GM19324 (cell line): ENCODE data around the gene E4F1.

Experiments used
- ATAC-seq: cut with Tn5 transposase; IDR thresholded peaks from one replicate; pipeline ENCODE4 v1.9.1; 2021; ENCODE audit warnings: mild to moderate bottlenecking, moderate library complexity; ENCODE audit not compliant: unreplicated experiment, low FRiP score

E4F1 gene

DNA sequence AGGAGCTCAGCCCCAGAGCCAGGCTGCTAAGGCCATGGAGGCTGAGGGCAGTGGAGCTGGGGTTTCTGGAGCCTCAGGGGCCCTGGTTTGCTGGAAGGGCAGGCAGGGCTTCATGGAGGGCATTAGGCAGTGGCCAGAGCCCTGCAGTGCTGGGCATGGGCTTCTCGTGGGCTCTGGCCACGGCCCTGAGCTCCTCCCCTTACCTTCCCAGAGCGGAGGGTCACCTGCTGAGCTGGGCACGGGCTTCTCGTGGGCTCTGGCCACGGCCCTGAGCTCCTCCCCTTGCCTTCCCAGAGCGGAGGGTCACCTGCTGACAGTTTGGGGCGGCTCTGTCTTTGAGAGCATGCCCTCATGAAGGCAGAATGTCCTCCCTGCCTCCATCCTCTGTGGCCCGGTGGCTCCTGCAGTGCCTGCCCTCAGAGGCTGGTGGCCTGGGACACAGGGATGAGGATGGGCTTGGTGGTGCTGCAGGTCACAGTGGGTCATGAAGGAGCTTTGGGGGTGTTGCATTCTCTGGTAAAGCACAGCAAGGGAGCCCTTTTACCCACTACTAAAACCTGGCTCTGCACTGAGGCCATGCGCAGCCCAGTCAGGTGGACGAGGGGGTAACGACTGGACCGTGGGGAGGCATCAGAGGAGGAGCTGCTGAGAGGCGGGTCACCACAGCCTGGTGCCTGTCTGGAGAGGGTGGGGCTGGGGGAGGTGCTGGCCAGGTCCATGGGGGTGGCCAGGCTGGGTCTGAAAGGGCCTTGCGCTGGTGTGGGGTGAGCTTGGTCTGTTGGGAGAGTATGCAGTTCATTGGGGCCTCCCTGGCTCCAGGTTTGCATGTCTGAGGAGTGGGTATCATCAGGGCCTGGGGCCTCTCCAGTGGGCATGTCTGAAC, 47.4 kb downstream of the E4F1 start:
- no peak for ATAC-seq

DNA sequence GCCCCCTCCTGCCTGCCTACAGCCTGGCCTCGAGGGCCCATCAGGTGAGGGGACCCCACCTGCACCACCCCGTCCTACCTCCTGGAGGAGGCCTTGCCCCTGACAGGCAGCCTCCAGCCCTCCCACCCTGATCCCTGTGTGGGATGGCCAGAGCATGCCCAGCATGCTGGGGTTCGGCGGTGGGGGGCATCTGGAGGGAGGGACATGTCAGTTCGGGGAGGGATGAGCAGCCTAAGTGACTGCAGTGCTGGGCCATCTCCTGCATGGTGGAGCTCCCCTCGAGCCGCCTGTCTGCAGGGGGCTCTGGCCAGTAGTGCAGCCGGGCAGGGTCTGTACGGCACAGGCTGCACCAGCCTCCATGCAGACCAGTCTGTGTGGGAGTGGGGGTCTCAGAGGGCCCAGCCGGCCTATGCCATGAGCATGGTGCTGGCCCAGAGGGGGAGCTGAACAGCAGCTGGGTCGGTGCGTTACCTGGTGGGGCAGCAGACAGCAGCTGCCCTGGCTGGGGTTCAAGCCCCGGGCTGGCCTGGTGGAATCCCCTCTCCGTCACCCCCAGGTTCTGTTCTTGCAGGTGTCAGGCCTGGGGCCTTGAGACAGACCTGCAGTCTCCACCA, 48.6 kb downstream of the E4F1 start:
- no peak for ATAC-seq

DNA sequence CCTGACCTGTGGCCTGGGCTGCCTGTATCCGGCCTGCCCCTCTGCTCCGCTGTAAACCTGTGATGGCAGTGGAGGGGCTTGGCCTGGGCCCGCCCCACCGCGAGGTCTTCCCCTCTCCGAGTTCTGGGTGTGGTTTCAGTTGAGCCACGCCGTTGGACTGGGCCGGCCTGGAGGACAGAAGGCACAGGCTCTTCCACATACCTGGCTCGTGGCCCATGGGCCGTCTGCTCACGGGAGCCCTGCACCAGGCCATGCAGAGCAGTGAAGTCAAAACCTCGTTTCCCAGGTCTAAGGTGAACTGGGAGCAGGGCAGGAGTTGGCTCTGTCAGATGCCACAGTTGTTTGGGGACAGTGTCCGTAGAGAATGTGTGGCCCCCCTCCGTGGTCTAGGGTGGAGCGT, 50.1 kb downstream of the E4F1 start:
- ATAC-seq, result no peak

DNA sequence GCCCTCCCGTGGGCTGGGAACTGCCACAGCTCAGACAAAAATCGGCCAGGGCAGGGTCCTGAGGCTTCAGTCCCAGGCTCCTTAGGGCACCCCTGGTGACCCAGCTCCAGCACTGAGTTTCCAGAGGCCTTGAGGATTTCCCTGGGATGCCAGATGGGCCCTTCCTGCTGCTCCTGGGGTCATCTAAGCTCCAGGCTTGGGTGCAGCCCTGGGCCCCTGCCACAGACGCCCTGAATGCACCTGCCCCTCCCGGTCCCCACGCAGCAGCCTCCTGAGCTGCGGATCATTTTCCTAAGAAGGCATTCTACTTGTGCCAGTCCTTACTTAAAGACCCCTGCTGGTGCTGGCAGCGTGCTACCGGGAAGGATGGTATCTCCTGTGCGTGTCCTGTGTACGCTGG, 50.5 kb downstream of the E4F1 start:
- no peak for ATAC-seq

DNA sequence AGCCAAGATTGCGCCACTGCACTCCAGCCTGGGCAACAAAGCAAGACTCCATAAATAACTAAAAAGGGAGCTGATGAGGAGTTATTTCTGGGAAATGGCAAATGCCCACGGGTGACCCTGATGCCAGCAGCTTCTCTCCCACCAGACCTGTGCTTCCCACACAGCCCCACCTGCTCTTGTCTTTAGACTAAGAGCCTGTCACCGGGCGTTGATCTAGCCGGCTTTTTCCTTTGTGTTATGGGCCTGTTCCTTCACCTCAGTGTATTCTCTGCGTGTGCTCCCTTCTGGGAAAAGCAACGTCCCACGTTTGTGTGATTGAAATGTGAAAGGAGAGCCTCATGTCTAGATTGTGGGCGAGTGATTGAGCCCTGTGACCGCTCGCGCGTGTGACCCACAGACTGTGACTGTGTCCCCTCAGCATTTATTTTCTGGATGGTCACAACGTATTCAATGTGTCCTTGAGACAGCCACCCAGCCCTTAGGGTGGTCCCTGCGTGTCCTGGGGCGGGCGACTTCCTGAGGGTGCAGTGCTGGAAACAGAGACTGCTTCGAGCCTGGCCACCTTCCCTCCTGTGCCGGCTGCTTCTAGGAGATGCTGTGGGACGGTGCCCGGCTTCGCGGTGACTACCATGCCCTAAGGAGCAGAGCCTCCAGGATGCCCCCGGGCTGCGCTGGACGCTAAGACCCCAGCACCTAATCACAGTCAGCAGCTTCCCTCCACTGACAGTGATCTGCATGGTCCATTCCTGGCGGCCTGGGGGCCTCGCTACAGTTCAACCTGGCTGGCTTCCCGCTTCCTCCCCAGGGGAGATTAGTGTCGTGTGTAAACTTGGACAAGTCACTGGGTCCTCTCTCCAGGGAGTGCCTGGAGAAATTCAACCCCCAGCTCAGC, 52.3 kb downstream of the E4F1 start:
- ATAC-seq, result no peak

DNA sequence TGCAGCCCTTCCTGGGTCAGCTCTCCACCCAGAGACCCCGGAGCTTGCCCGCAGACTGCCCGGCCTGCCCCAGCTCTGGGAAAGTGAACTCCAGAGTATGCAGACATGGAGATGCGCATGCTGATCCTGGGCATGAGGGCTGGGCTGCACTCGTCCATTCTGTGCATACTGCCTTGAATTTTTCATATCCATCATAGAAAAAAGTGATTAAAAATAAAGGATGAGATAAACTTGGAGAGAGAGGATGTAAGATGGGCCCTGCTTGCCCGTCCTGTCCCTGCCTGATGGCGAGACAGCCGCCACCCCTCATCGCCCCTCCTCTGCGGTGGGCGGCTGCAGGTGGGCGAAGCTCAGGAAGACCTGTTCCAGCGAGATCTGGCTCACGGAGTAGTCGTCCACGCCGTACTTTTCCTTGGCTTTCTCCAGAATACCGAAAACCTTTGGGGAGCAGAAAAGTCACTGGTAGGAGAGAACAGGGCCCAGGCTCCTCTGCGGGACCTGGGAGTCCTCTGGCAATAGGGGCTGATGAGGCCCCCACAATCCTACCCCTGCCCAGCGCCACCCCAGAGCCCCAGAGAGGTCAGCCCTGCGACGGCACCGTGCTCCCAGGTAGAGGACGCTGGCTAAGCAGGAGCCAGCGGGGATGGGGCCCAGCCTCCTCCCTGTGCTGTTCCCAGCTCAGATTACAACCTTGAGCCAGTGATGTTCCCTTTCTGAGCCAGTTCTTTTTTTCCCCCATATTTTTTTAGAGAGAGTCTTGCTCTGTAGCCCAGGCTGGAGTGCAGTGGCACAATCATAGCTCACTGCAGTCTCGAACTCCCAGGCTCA, 53.2 kb downstream of the E4F1 start:
- ATAC-seq, result no peak

DNA sequence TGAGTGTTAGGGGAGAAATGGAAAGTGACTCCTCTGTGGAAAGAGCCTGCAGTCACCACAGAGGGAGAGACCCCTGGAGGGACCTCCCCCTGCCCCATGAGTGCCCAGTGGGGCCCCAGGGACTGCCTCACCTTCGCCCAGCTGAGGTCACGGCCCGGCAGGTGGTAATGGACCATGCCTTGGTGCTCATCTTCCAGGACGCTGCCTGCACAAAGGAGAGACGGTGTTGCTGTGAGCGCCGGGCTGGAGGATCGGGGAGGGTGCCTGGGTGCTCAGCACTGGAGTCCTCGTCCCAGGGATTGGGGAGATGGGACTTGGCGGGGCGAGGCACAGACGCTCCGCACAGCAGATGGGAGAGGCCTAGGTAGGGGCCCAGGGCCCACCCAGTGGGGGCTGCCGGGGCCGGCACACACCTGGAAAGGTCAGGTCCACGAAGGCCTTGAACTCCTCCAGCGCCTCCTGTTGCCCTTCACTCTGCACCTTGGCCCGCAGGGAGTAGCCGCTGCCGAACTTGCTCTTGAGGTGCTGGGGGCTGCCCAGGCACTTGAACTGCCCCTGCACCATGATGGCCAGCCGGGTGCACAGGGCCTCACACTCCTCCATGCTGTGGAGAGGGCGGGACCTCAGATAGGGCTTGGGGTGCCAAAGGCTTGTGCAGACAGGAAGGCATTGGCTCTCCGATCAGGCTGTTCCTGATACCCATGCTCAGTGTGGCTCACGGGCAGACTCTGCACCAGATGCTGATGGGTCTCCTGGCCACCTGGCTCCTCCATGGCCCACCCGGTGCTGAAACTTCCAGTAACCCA, 54.3 kb downstream of the E4F1 start:
- ATAC-seq, result no peak

DNA sequence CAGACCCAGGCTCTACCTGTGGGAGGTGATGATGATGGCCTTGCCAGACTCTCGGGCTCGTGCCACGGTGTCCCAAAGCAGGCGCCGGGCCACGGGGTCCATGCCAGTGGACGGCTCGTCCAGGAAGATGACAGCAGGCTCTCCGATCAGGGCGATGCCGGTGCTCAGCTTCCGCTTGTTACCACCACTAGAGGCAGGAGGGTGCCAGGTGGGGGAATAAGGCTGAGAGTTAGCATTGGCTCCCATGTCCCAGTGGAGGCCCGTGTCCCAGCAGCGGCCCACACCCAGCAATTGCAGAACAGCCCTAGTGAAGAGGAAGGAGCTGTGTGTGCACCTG, 54.8 kb downstream of the E4F1 start:
- ATAC-seq, result no peak

DNA sequence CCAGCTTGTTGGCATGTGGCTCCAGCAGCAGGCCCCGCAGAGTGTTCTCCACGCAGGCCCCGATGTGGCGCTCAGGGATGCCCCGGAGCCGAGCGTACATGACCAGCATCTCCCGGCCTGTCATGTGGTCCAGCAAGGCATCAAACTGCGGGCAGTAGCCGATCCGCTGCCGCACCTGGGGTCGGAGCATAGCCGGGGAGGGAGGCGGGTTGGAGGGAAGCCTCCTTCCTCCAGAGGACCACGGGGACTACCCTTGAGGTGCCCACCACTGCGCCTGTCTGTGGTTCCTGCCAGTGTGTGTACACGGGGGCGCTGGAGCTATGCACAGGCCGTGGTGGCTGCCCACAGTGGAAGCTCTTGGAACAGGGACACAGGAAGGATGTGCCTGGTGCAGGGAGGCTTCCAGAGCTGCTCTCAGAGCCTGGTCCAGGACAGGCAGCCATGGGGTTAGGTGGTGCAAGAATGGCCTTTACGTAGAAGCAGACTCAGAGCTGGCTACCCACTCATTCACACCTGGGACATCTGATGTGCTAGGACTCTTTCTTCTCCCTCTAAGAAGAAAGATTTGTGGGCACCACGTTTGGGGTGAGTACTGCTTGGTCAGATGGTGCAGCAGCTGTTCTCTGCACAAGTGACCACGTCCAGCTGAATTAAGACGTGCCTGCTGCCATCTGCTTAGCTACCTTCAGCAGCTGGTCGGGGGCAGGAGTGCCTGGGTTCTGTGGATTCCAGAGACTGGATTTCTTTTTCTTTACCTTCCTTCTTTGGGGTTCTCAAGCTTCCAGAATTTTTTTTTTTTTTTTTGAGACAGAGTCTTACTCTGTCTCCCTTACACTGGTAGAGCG, 55.8 kb downstream of the E4F1 start:
- no peak for ATAC-seq

DNA sequence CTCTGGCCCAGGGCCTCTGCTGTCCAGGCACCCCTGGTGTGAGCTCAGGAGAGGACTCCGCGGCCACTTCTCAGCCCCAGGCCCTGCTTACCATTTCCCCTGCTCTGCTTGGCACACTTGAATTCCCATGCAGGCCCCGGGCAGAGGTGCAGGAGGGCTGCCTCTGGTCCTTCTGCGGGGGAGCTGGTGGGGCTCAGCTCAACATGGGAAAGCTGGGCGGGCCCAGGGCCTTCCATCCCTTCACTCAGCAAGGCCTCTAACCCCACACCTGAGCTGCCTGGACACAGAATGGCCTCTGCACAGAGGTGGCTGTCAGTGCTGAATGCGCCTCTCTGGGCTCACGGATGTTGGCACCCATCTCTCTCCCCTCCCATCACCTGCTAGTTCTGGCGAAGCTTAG, 57.1 kb downstream of the E4F1 start:
- no peak for ATAC-seq

DNA sequence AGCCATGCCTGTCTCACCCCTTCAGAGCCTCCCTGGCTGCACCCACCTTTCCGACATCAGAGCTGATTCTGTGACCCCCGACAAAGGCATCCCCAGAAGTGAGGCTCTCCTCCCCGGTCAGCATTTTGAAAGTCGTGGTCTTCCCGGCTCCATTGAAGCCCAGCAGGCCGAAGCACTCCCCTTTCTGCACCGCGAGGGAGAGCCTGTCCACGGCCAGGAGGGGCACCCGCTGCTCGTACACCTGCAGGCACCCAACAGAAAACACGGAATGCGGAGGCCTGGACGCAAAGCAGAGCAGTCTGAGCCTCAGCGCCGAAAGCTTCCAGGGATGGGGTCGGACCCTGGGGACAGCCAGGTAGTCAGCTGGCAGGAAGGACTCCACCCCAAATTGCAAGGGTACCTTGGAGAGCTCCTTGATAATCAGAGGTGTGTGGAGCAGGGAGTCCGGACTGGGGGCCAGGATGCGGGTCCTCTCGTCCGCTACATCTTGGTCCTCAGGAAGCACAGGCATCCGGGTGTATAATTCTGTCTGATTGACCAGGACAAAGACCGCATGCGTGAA, 57.7 kb downstream of the E4F1 start:
- no peak for ATAC-seq

DNA sequence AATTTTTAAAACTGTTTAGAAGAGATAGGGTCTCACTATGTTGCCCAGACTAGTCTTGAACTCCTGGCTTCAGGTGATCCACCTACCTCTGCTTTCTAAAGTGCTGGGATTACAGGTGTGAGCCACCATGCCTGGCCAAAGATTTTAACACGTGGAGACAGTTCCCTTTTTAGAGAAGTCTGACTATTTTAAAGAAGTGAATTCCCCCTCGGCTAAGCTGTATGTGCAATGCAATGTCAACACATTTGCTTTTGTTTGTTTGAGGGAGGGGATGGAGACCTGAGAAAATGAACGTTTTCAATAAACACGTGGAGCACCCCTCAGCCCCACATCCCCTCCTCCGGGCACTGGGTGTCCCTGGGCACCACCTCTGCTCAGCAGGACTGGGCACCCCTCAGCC, 58.9 kb downstream of the E4F1 start:
- no peak for ATAC-seq

DNA sequence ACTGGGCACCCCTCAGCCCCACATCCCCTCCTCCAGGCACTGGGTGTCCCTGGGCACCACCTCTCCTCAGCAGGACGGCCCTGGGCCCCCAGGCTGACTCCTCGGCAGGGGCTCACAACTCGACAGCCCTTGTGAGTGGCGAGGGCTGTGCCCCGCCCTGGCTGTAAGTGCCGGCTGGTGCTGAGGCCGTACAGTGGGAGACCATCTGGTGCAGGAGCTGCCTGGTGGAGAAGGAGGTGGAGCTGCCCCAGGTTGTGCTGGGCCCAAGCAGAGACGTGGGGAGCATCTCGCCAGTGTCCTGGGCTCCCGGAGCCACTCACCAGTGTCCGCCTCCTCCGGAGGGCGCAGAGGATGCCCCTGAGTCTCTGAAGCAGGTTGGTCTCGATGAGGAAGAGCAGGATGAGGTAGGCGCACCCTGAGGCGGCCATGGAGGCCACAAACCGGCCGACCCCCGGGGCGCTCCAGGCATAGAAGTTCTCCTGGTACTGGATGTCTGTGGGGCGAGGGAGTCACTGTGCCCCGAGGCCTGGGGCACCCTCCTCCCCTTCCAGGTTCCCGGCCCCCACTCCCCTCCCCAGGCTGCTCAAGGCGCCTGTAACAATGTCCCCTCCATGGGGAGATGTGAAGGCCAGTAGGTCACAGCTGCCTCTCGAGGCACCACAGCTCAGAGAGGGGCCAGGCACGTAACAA, 59.6 kb downstream of the E4F1 start:
- ATAC-seq, result no peak

DNA sequence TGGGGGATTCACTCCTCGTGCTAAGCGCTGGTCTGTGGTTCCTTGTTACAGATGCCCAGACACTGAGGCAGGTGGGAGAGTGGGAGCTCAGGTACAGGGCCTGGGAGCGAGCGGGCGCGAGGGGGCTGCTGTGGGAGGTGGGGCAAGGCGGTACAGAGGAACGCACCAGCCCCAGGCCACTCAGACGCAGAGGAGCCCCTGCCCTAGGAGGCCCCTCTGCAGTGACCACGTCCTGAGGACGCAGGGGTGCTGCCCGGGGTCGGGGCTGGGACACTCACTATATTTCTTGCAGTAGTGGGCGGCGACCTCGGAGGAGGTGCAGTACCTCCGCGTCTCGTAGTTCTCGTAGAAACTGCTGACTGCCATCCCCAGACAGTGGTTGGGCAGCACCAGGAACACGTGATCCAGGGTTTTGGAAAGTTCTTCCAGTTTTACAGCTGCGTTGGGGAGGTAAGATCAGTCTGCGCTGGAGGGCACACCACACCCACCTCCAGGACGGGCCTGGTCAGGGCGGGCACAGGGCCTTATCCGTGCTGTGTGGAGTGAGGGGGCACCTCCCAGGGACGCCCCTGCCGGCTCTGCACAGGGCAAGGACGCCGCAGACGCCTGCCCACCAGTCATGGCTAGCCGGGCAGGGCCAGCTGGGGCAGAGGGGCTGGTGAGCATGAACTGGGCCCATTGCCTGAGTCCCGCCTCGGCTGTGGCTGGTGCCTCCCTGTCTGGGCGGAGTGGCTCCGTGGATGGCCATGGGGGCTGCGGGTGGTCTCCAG, 60.8 kb downstream of the E4F1 start:
- ATAC-seq, result no peak

DNA sequence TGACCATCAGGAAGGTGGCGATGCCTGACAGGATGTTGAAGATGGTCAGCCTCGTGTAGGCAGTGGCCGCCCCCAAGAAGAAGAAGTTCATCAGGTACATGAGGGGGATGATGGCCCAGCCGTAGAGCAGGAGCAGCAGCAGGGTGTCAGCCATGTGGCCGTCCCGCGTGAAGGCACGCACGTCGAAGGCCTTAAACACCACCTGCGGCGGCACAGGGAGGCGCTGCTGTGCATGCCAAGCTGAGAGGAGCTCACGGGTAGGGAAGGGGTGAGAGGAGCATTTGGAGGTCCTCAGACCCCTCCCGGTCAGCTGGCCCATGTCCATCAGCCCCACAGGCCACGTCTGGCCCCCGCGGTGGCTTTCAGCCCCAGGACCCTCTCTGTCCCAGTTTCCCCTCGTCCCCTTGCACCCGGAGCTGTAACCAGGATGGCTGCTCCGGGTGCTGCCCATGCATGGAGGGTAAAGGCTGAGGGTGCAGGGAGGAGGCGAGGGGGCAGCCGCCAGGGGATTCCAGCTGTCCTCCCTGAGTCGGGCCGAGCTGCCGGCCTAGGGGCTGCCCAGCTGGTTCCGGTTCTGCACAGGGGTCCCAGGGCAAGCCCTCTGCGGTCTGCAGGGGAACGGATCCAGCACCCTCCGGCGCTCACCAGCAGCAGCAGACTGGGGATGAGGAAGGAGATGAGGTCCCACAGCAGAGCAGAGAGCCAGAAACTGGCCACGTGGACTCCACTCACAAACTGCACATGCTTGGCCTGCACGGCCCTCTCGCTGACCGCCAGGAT, 61.6 kb downstream of the E4F1 start:
- no peak for ATAC-seq
